Measurements from ENCODE around the gene KCNT1. TPM values are rescaled to one million over a fixed set of nuclear protein-coding genes. Genes with fewer than 3 reads are reported as not detected.

KCNT1 gene
- total RNA-seq, 1 experiment from 2014 or later = not detected

GRCh38 chr9:135701067-135701958 is 672 bp upstream of the KCNT1 start:
- no peak for DNase-seq
- Histone ChIP-seq H4K20me1 (ENCODE audit: insufficient read depth) (no peaks in the 10 kb centered on the region), H3K4me2 (no peak overlapping the region), H3K4me3 (no peak overlapping the region), H3F3A (ENCODE audit: insufficient read depth, low read depth) (no peaks in the 10 kb centered on the region), H2AFZ (no peak overlapping the region), H3K9me2 (ENCODE audit: insufficient read depth) (no peaks in the 10 kb centered on the region), H3K27me3 (ENCODE audit: insufficient read depth, low read depth) (peaks cover 84% of the 10 kb centered on the region), H3K79me2 (ENCODE audit: low read depth) (no peaks in the 10 kb centered on the region), H3K27ac (no peak overlapping the region), H3K4me1 (replicated peaks; ENCODE audit: insufficient read depth) (no peaks in the 10 kb centered on the region), H3K36me3 (ENCODE audit: low read depth) (no peaks in the 10 kb centered on the region), H3K9me3 (ENCODE audit: insufficient read depth, low read depth) (no peaks in the 10 kb centered on the region)
- TF ChIP-seq CTCF (conservative IDR thresholded peaks at IDR 0.05) = no peak
- POLR2A ChIA-PET (ENCODE audit: unreplicated experiment) = no interaction called here
- no TSS peak for BruUV-seq (replicated peaks)
- intact Hi-C loops (cut with micrococcal nuclease; ENCODE audit: unreplicated experiment) = no loop called here
- CTCF ChIA-PET = no interaction called here

GRCh38 chr9:135703726-135704125 is 1.7 kb downstream of the KCNT1 start:
- Histone ChIP-seq H3K4me3 (no peak overlapping the region), H3K9me3 (ENCODE audit: insufficient read depth, low read depth) (no peaks in the 10 kb centered on the region), H2AFZ (no peak overlapping the region), H3K4me2 (no peak overlapping the region), H3F3A (ENCODE audit: insufficient read depth, low read depth) (no peaks in the 10 kb centered on the region), H3K4me1 (replicated peaks; ENCODE audit: insufficient read depth) (no peaks in the 10 kb centered on the region), H3K27ac (no peak overlapping the region), H3K79me2 (ENCODE audit: low read depth) (no peaks in the 10 kb centered on the region), H3K9me2 (ENCODE audit: insufficient read depth) (no peaks in the 10 kb centered on the region), H3K27me3 (ENCODE audit: insufficient read depth, low read depth) (peaks cover 86% of the 10 kb centered on the region), H4K20me1 (ENCODE audit: insufficient read depth) (no peaks in the 10 kb centered on the region), H3K36me3 (ENCODE audit: low read depth) (no peaks in the 10 kb centered on the region)
- ChIA-PET POLR2A (ENCODE audit: unreplicated experiment) (no interaction called here), CTCF (no interaction called here)
- no TSS peak for BruUV-seq (replicated peaks)
- no peak for DNase-seq
- no peak for TF ChIP-seq EZH2 (IDR thresholded peaks at IDR 0.05; ENCODE audit: low read depth)
- TF ChIP-seq CTCF (conservative IDR thresholded peaks at IDR 0.05) = no peak
- intact Hi-C loops (cut with micrococcal nuclease; ENCODE audit: unreplicated experiment) = no loop called here

- H3K9me3 ChIP-seq (ENCODE audit: insufficient read depth, low read depth) = no peaks in the 10 kb centered on the region
- H3K4me2 ChIP-seq = no peak overlapping the region
- no peak overlapping the region for H3K27ac ChIP-seq
- no TSS peak for BruUV-seq (replicated peaks)
- ChIA-PET CTCF (no interaction called here), POLR2A (ENCODE audit: unreplicated experiment) (no interaction called here)
- H3K36me3 ChIP-seq (ENCODE audit: low read depth) = no peaks in the 10 kb centered on the region
- peaks cover 93% of the 10 kb centered on the region for H3K27me3 ChIP-seq (ENCODE audit: insufficient read depth, low read depth)
- H2AFZ ChIP-seq = no peak overlapping the region
- no peaks in the 10 kb centered on the region for H3K9me2 ChIP-seq (ENCODE audit: insufficient read depth)
- TF ChIP-seq CTCF (conservative IDR thresholded peaks at IDR 0.05) (no peak), EZH2 (IDR thresholded peaks at IDR 0.05; ENCODE audit: low read depth) (no peak)
- no peaks in the 10 kb centered on the region for H3K79me2 ChIP-seq (ENCODE audit: low read depth)
- intact Hi-C loops (cut with micrococcal nuclease; ENCODE audit: unreplicated experiment) = no loop called here
- H3K4me1 ChIP-seq (replicated peaks; ENCODE audit: insufficient read depth) = no peaks in the 10 kb centered on the region
- H3K4me3 ChIP-seq = no peak overlapping the region
- no peaks in the 10 kb centered on the region for H4K20me1 ChIP-seq (ENCODE audit: insufficient read depth)
- H3F3A ChIP-seq (ENCODE audit: insufficient read depth, low read depth) = no peaks in the 10 kb centered on the region
- DNase-seq = no peak
These were observed 2.5 kb downstream of the KCNT1 start for GRCh38 chr9:135704483-135704882.
